Fibroblast of skin of abdomen (primary cell): ENCODE data around the gene GPR78.
"Not testable (repeated sequence)": the region's sequence is repeated elsewhere in the genome, so short reads cannot be mapped to it uniquely, and the experiment has no call there.

Experiments used
- DNase-seq: peaks from one replicate; pipeline ENCODE4 v3.0.0-alpha.2; 2013

The GPR78 gene

GRCh38 chr4:8618421-8618820, 38.2 kb downstream of the GPR78 start:
- DNase-seq = no peak

- DNase-seq = no peak
Observed at GRCh38 chr4:8618961-8619720, 38.9 kb downstream of the GPR78 start.

- DNase-seq = not testable (repeated sequence)
Observed at GRCh38 chr4:8621135-8621534, 40.9 kb downstream of the GPR78 start.

GRCh38 chr4:8624601-8625272, 44.5 kb downstream of the GPR78 start:
- DNase-seq = not testable (repeated sequence)

- DNase-seq = not testable (repeated sequence)
Observed at GRCh38 chr4:8630240-8630905, 50.2 kb downstream of the GPR78 start.

- not testable (repeated sequence) for DNase-seq
Observed at GRCh38 chr4:8631896-8632295, 51.7 kb downstream of the GPR78 start.

- DNase-seq = not testable (repeated sequence)
Observed at GRCh38 chr4:8634773-8635172, 54.6 kb downstream of the GPR78 start.

- DNase-seq = not testable (repeated sequence)
Observed at GRCh38 chr4:8635897-8636554, 55.8 kb downstream of the GPR78 start.
